Measurements from ENCODE around the gene PDS5B. TPM values are rescaled to one million over a fixed set of nuclear protein-coding genes. Genes with fewer than 3 reads are reported as not detected.

The PDS5B gene
- total RNA-seq, 1 experiment from 2014 or later, result 26.5 TPM

- ChIA-PET CTCF (interaction anchor here (0.9 kb wide), 1 partner anchor 8 kb away, joined by 3 read pairs; no protein-coding TSS in a partner anchor), POLR2A (no interaction called here), RAD21 (ENCODE audit: low non-redundant PET in 1 of 2, low total read pairs in 2 of 2, uncharacterized antibody in 2 of 2, unreplicated experiment in 2 of 2) (no interaction called here)
- H3K4me1 ChIP-seq (ENCODE audit: control insufficient read depth in 1 of 2, insufficient read depth in 2 of 2, low read length in 2 of 2), result no peaks in the 10 kb centered on the region
- no TSS peak for BruUV-seq (replicated peaks)
- no peak overlapping the region for H3K9ac ChIP-seq (ENCODE audit: low read length)
- H3K4me2 ChIP-seq (ENCODE audit: low read length), result no peak overlapping the region
- H3K79me2 ChIP-seq (ENCODE audit: insufficient read depth, low read length), result no peaks in the 10 kb centered on the region
- no peak overlapping the region for H3K27ac ChIP-seq (ENCODE audit: low read depth, low read length)
- H2AFZ ChIP-seq (ENCODE audit: low read depth, low read length, poor library complexity, severe bottlenecking), result no peak overlapping the region
- H3K9me3 ChIP-seq (ENCODE audit: control insufficient read depth in 1 of 2, insufficient read depth in 1 of 2, low read depth in 1 of 2, low read length in 2 of 2), result no peaks in the 10 kb centered on the region
- no peaks in the 10 kb centered on the region for H3K27me3 ChIP-seq (ENCODE audit: insufficient read depth, low read length)
- ATAC-seq (no peak), DNase-seq (ENCODE audit: low read depth, low spot score) (no peak)
- H3K9me2 ChIP-seq (ENCODE audit: insufficient read depth), result no peaks in the 10 kb centered on the region
- no peaks in the 10 kb centered on the region for H4K20me1 ChIP-seq (ENCODE audit: insufficient read depth)
- no peak overlapping the region for H3K4me3 ChIP-seq (replicated peaks in 1 of 2; ENCODE audit: low read depth in 1 of 2, low read length in 2 of 2)
- H3K36me3 ChIP-seq (ENCODE audit: control insufficient read depth in 1 of 2, insufficient read depth in 2 of 2, low read length in 2 of 2), result no peaks in the 10 kb centered on the region
- intact Hi-C loops (cut with micrococcal nuclease), result no loop called here
- TF ChIP-seq YY1 (IDR thresholded peaks at IDR 0.05; ENCODE audit: extremely low read depth, insufficient replicate concordance, low read depth, low read length) (no peak), ZFX (IDR thresholded peaks at IDR 0.05) (no peak), JUND (IDR thresholded peaks at IDR 0.05) (no peak), EZH2 (IDR thresholded peaks at IDR 0.05) (no peak), REST (IDR thresholded peaks at IDR 0.05; ENCODE audit: low read depth) (no peak), ZNF274 (IDR thresholded peaks at IDR 0.05; ENCODE audit: low read depth, low read length) (no peak), POLR2AphosphoS5 (IDR thresholded peaks at IDR 0.05; ENCODE audit: low read depth, low read length) (no peak)
Measured at GRCh38 chr13:32666990-32667571, 80.8 kb downstream of the PDS5B start.

Data from HCT116 (cell line).